ENCODE results near the gene PSMG4.

Gene PSMG4

GRCh38 chr6:3283241-3283640, 24.5 kb downstream of the PSMG4 start:
- no peaks in the 10 kb centered on the region for H3K36me3 ChIP-seq (ENCODE audit: control insufficient read depth, insufficient read depth, low read length)
- 95 to 96% methylated on average over 10 of the region's 10 CpGs for WGBS, 2 experiments
- H3K4me1 ChIP-seq (ENCODE audit: control insufficient read depth, insufficient read depth, low read length) = peaks cover 18% of the 10 kb centered on the region
- H3K9me3 ChIP-seq (ENCODE audit: control insufficient read depth, low read length) = no peaks in the 10 kb centered on the region
- H3K27ac ChIP-seq (ENCODE audit: insufficient read depth, low read depth, low read length, poor library complexity, severe bottlenecking) = no peak overlapping the region
- H3K27me3 ChIP-seq (ENCODE audit: control insufficient read depth, insufficient read depth, low read length, poor library complexity, severe bottlenecking) = no peaks in the 10 kb centered on the region
- no peak overlapping the region for H3K4me3 ChIP-seq (ENCODE audit: insufficient read depth, low read depth, low read length)

GRCh38 chr6:3283641-3284435, 25.1 kb downstream of the PSMG4 start:
- H3K36me3 ChIP-seq (ENCODE audit: control insufficient read depth, insufficient read depth, low read length) = no peaks in the 10 kb centered on the region
- no peak overlapping the region for H3K4me3 ChIP-seq (ENCODE audit: insufficient read depth, low read depth, low read length)
- 95 to 97% methylated on average over 23 of the region's 23 CpGs for WGBS, 2 experiments
- no peaks in the 10 kb centered on the region for H3K9me3 ChIP-seq (ENCODE audit: control insufficient read depth, low read length)
- peaks cover 18% of the 10 kb centered on the region for H3K4me1 ChIP-seq (ENCODE audit: control insufficient read depth, insufficient read depth, low read length)
- no peak overlapping the region for H3K27ac ChIP-seq (ENCODE audit: insufficient read depth, low read depth, low read length, poor library complexity, severe bottlenecking)
- H3K27me3 ChIP-seq (ENCODE audit: control insufficient read depth, insufficient read depth, low read length, poor library complexity, severe bottlenecking) = no peaks in the 10 kb centered on the region

GRCh38 chr6:3284436-3284876, 25.7 kb downstream of the PSMG4 start:
- H3K4me3 ChIP-seq (ENCODE audit: insufficient read depth, low read depth, low read length) = no peak overlapping the region
- no peak overlapping the region for H3K27ac ChIP-seq (ENCODE audit: insufficient read depth, low read depth, low read length, poor library complexity, severe bottlenecking)
- 96% methylated on average over 17 of the region's 17 CpGs for WGBS, 2 experiments
- peaks cover 18% of the 10 kb centered on the region for H3K4me1 ChIP-seq (ENCODE audit: control insufficient read depth, insufficient read depth, low read length)
- no peaks in the 10 kb centered on the region for H3K36me3 ChIP-seq (ENCODE audit: control insufficient read depth, insufficient read depth, low read length)
- no peaks in the 10 kb centered on the region for H3K27me3 ChIP-seq (ENCODE audit: control insufficient read depth, insufficient read depth, low read length, poor library complexity, severe bottlenecking)
- H3K9me3 ChIP-seq (ENCODE audit: control insufficient read depth, low read length) = no peaks in the 10 kb centered on the region

GRCh38 chr6:3285049-3285639, 26.4 kb downstream of the PSMG4 start:
- 94 to 95% methylated on average over 19 of the region's 19 CpGs for WGBS, 2 experiments
- peaks cover 18% of the 10 kb centered on the region for H3K4me1 ChIP-seq (ENCODE audit: control insufficient read depth, insufficient read depth, low read length)
- H3K27me3 ChIP-seq (ENCODE audit: control insufficient read depth, insufficient read depth, low read length, poor library complexity, severe bottlenecking) = no peaks in the 10 kb centered on the region
- no peak overlapping the region for H3K4me3 ChIP-seq (ENCODE audit: insufficient read depth, low read depth, low read length)
- H3K9me3 ChIP-seq (ENCODE audit: control insufficient read depth, low read length) = no peaks in the 10 kb centered on the region
- H3K36me3 ChIP-seq (ENCODE audit: control insufficient read depth, insufficient read depth, low read length) = no peaks in the 10 kb centered on the region
- H3K27ac ChIP-seq (ENCODE audit: insufficient read depth, low read depth, low read length, poor library complexity, severe bottlenecking) = no peak overlapping the region

GRCh38 chr6:3285732-3286131, 27.0 kb downstream of the PSMG4 start:
- H3K36me3 ChIP-seq (ENCODE audit: control insufficient read depth, insufficient read depth, low read length) = no peaks in the 10 kb centered on the region
- no peak overlapping the region for H3K27ac ChIP-seq (ENCODE audit: insufficient read depth, low read depth, low read length, poor library complexity, severe bottlenecking)

GRCh38 chr6:3286641-3287171, 28.0 kb downstream of the PSMG4 start:
- Histone ChIP-seq H3K27ac (ENCODE audit: insufficient read depth, low read depth, low read length, poor library complexity, severe bottlenecking) (no peak overlapping the region), H3K9me3 (ENCODE audit: control insufficient read depth, low read length) (no peaks in the 10 kb centered on the region), H3K36me3 (ENCODE audit: control insufficient read depth, insufficient read depth, low read length) (no peaks in the 10 kb centered on the region), H3K4me1 (ENCODE audit: control insufficient read depth, insufficient read depth, low read length) (peaks cover 8% of the 10 kb centered on the region), H3K4me3 (ENCODE audit: insufficient read depth, low read depth, low read length) (no peak overlapping the region), H3K27me3 (ENCODE audit: control insufficient read depth, insufficient read depth, low read length, poor library complexity, severe bottlenecking) (no peaks in the 10 kb centered on the region)
- WGBS, 2 experiments = 95 to 97% methylated on average over 24 of the region's 24 CpGs

More at GRCh38 chr6:3285732-3286131, 27.0 kb downstream of the PSMG4 start:
- H3K4me3 ChIP-seq (ENCODE audit: insufficient read depth, low read depth, low read length) = no peak overlapping the region
- no peaks in the 10 kb centered on the region for H3K9me3 ChIP-seq (ENCODE audit: control insufficient read depth, low read length)
- WGBS, 2 experiments = 89 to 90% methylated on average over 14 of the region's 14 CpGs
- peaks cover 17% of the 10 kb centered on the region for H3K4me1 ChIP-seq (ENCODE audit: control insufficient read depth, insufficient read depth, low read length)
- H3K27me3 ChIP-seq (ENCODE audit: control insufficient read depth, insufficient read depth, low read length, poor library complexity, severe bottlenecking) = no peaks in the 10 kb centered on the region

GRCh38 chr6:3287308-3287707, 28.6 kb downstream of the PSMG4 start:
- no peaks in the 10 kb centered on the region for H3K27me3 ChIP-seq (ENCODE audit: control insufficient read depth, insufficient read depth, low read length, poor library complexity, severe bottlenecking)
- peaks cover 2% of the 10 kb centered on the region for H3K4me1 ChIP-seq (ENCODE audit: control insufficient read depth, insufficient read depth, low read length)
- H3K36me3 ChIP-seq (ENCODE audit: control insufficient read depth, insufficient read depth, low read length) = no peaks in the 10 kb centered on the region
- 84 to 85% methylated on average over 9 of the region's 9 CpGs for WGBS, 2 experiments
- no peaks in the 10 kb centered on the region for H3K9me3 ChIP-seq (ENCODE audit: control insufficient read depth, low read length)
- no peak overlapping the region for H3K4me3 ChIP-seq (ENCODE audit: insufficient read depth, low read depth, low read length)
- H3K27ac ChIP-seq (ENCODE audit: insufficient read depth, low read depth, low read length, poor library complexity, severe bottlenecking) = no peak overlapping the region

GRCh38 chr6:3287976-3288707, 29.4 kb downstream of the PSMG4 start:
- H3K27ac ChIP-seq (ENCODE audit: insufficient read depth, low read depth, low read length, poor library complexity, severe bottlenecking) = no peak overlapping the region
- H3K4me3 ChIP-seq (ENCODE audit: insufficient read depth, low read depth, low read length) = no peak overlapping the region
- no peaks in the 10 kb centered on the region for H3K36me3 ChIP-seq (ENCODE audit: control insufficient read depth, insufficient read depth, low read length)
- H3K9me3 ChIP-seq (ENCODE audit: control insufficient read depth, low read length) = no peaks in the 10 kb centered on the region
- 93 to 94% methylated on average over 17 of the region's 17 CpGs for WGBS, 2 experiments
- no peaks in the 10 kb centered on the region for H3K27me3 ChIP-seq (ENCODE audit: control insufficient read depth, insufficient read depth, low read length, poor library complexity, severe bottlenecking)
- no peaks in the 10 kb centered on the region for H3K4me1 ChIP-seq (ENCODE audit: control insufficient read depth, insufficient read depth, low read length)

GRCh38 chr6:3288711-3289663, 30.2 kb downstream of the PSMG4 start:
- Histone ChIP-seq H3K36me3 (ENCODE audit: control insufficient read depth, insufficient read depth, low read length) (no peaks in the 10 kb centered on the region), H3K4me1 (ENCODE audit: control insufficient read depth, insufficient read depth, low read length) (no peaks in the 10 kb centered on the region), H3K9me3 (ENCODE audit: control insufficient read depth, low read length) (no peaks in the 10 kb centered on the region), H3K4me3 (ENCODE audit: insufficient read depth, low read depth, low read length) (no peak overlapping the region), H3K27ac (ENCODE audit: insufficient read depth, low read depth, low read length, poor library complexity, severe bottlenecking) (no peak overlapping the region), H3K27me3 (ENCODE audit: control insufficient read depth, insufficient read depth, low read length, poor library complexity, severe bottlenecking) (no peaks in the 10 kb centered on the region)
- 94 to 95% methylated on average over 21 of the region's 21 CpGs for WGBS, 2 experiments

All from ectodermal cell (in vitro differentiated cells).